HG02642 (cell line): ENCODE data around the gene C11orf71.

Source experiments
- ATAC-seq: cut with Tn5 transposase; IDR thresholded peaks from one replicate; pipeline ENCODE4 v1.9.1; 2021; ENCODE audit warnings: mild to moderate bottlenecking; ENCODE audit not compliant: unreplicated experiment, poor library complexity

The C11orf71 gene

GRCh38 chr11:114362326-114362725 is 38.0 kb downstream of the C11orf71 start:
- no peak for ATAC-seq

GRCh38 chr11:114359342-114359741 is 41.0 kb downstream of the C11orf71 start:
- ATAC-seq, result no peak

- ATAC-seq, result no peak
These were observed 41.6 kb downstream of the C11orf71 start for GRCh38 chr11:114358716-114359115.

GRCh38 chr11:114354076-114354475 is 46.2 kb downstream of the C11orf71 start:
- no peak for ATAC-seq

GRCh38 chr11:114353443-114353842 is 46.9 kb downstream of the C11orf71 start:
- no peak for ATAC-seq

- ATAC-seq, result no peak
These were observed 50.3 kb downstream of the C11orf71 start for GRCh38 chr11:114350022-114350421.
